ENCODE results near the gene FAM163B. TPM values are rescaled to one million over a fixed set of nuclear protein-coding genes. Genes with fewer than 3 reads are reported as not detected.

The FAM163B gene
- total RNA-seq, 2 experiments from 2014 or later = not detected

- Mint-ChIP-seq H3K27ac (no peak overlapping the region), H3K36me3 (ENCODE audit: low read depth) (no peaks in the 10 kb centered on the region), H3K9me3 (ENCODE audit: insufficient read depth) (no peaks in the 10 kb centered on the region), H3K4me3 (no peak overlapping the region), H3K4me1 (ENCODE audit: low read depth) (no peaks in the 10 kb centered on the region), H3K27me3 (ENCODE audit: low read depth) (no peaks in the 10 kb centered on the region)
- ATAC-seq (no peak), DNase-seq (no peak)
- POLR2A ChIA-PET = no interaction called here
- CTCF ChIA-PET = no interaction called here
These were observed 28.4 kb upstream of the FAM163B start for GRCh38 chr9:133637451-133638055.

- CTCF ChIA-PET = no interaction called here
- no peak for ATAC-seq
- Mint-ChIP-seq H3K27me3 (ENCODE audit: low read depth) (no peaks in the 10 kb centered on the region), H3K36me3 (ENCODE audit: low read depth) (no peaks in the 10 kb centered on the region), H3K4me3 (no peak overlapping the region), H3K4me1 (ENCODE audit: low read depth) (no peaks in the 10 kb centered on the region), H3K9me3 (ENCODE audit: insufficient read depth) (no peaks in the 10 kb centered on the region), H3K27ac (no peak overlapping the region)
- DNase-seq = no peak
- POLR2A ChIA-PET = interaction anchor here (0.9 kb wide), 1 partner anchor 31 kb away, joined by 3 read pairs; no protein-coding TSS in a partner anchor
These were observed 27.7 kb upstream of the FAM163B start for GRCh38 chr9:133636902-133637301.

GRCh38 chr9:133635533-133636531, 26.6 kb upstream of the FAM163B start, which contains the start of gene DBH:
Gene DBH, plus strand, starts transcription at chr9:133636363. Its CDS starts 9 bp downstream, at chr9:133636372.
- ChIA-PET CTCF (no interaction called here), POLR2A (interaction anchor here (0.9 kb wide), 1 partner anchor 30 kb away, joined by 3 read pairs; no protein-coding TSS in a partner anchor)
- no peak within 1 kb of the TSS for H3K4me3 Mint-ChIP-seq
- DNase-seq (no peak), ATAC-seq (no peak)
- no peak within 1 kb of the TSS for H3K27ac Mint-ChIP-seq
- no peaks in the 10 kb centered on the region for H3K36me3 Mint-ChIP-seq (ENCODE audit: low read depth)
- no peaks in the 10 kb centered on the region for H3K9me3 Mint-ChIP-seq (ENCODE audit: insufficient read depth)
- no peaks in the 10 kb centered on the region for H3K4me1 Mint-ChIP-seq (ENCODE audit: low read depth)
- no peaks in the 10 kb centered on the region for H3K27me3 Mint-ChIP-seq (ENCODE audit: low read depth)

GRCh38 chr9:133635098-133635497, 25.9 kb upstream of the FAM163B start:
- DNase-seq = no peak
- Mint-ChIP-seq H3K36me3 (ENCODE audit: low read depth) (no peaks in the 10 kb centered on the region), H3K27me3 (ENCODE audit: low read depth) (no peaks in the 10 kb centered on the region), H3K27ac (no peak overlapping the region), H3K4me3 (no peak overlapping the region), H3K4me1 (ENCODE audit: low read depth) (no peaks in the 10 kb centered on the region), H3K9me3 (ENCODE audit: insufficient read depth) (no peaks in the 10 kb centered on the region)
- ChIA-PET CTCF (no interaction called here), POLR2A (interaction anchor here (1.3 kb wide), 1 partner anchor 49 kb away, joined by 3 read pairs; no protein-coding TSS in a partner anchor)
- ATAC-seq = no peak

- CTCF ChIA-PET = interaction anchor here (1.5 kb wide), 1 partner anchor 93 kb away, joined by 4 read pairs; no protein-coding TSS in a partner anchor
These were observed 25.0 kb upstream of the FAM163B start for GRCh38 chr9:133634081-133634691.

GRCh38 chr9:133633681-133634080, 24.5 kb upstream of the FAM163B start:
- Mint-ChIP-seq H3K36me3 (ENCODE audit: low read depth) (no peaks in the 10 kb centered on the region), H3K27ac (no peak overlapping the region), H3K9me3 (ENCODE audit: insufficient read depth) (no peaks in the 10 kb centered on the region), H3K4me3 (no peak overlapping the region), H3K27me3 (ENCODE audit: low read depth) (no peaks in the 10 kb centered on the region), H3K4me1 (ENCODE audit: low read depth) (no peaks in the 10 kb centered on the region)
- POLR2A ChIA-PET = interaction anchor here (0.6 kb wide), 1 partner anchor 627 kb away, joined by 3 read pairs; no protein-coding TSS in a partner anchor
- DNase-seq = no peak
- CTCF ChIA-PET = interaction anchor here (1.5 kb wide), 1 partner anchor 93 kb away, joined by 4 read pairs; no protein-coding TSS in a partner anchor
- ATAC-seq = no peak

More at GRCh38 chr9:133634081-133634691, 25.0 kb upstream of the FAM163B start:
- Mint-ChIP-seq H3K9me3 (ENCODE audit: insufficient read depth) (no peaks in the 10 kb centered on the region), H3K4me1 (ENCODE audit: low read depth) (no peaks in the 10 kb centered on the region), H3K36me3 (ENCODE audit: low read depth) (no peaks in the 10 kb centered on the region), H3K4me3 (no peak overlapping the region), H3K27ac (no peak overlapping the region), H3K27me3 (ENCODE audit: low read depth) (no peaks in the 10 kb centered on the region)
- DNase-seq (no peak), ATAC-seq (no peak)
- POLR2A ChIA-PET = interaction anchor here (0.6 to 1.3 kb wide), 2 partner anchors 49 to 627 kb away, joined by 3 read pairs; no protein-coding TSS in a partner anchor

GRCh38 chr9:133632806-133633680, 23.9 kb upstream of the FAM163B start:
- no peak for DNase-seq
- ATAC-seq = no peak
- H3K27me3 Mint-ChIP-seq (ENCODE audit: low read depth) = no peaks in the 10 kb centered on the region
- no peak overlapping the region for H3K4me3 Mint-ChIP-seq
- POLR2A ChIA-PET = no interaction called here
- CTCF ChIA-PET = interaction anchor here (1.5 kb wide), 1 partner anchor 94 kb away, joined by 4 read pairs; no protein-coding TSS in a partner anchor
- no peak overlapping the region for H3K27ac Mint-ChIP-seq
- H3K4me1 Mint-ChIP-seq (ENCODE audit: low read depth) = no peaks in the 10 kb centered on the region
- H3K36me3 Mint-ChIP-seq (ENCODE audit: low read depth) = no peaks in the 10 kb centered on the region
- H3K9me3 Mint-ChIP-seq (ENCODE audit: insufficient read depth) = no peaks in the 10 kb centered on the region

GRCh38 chr9:133631111-133631510, 21.9 kb upstream of the FAM163B start:
- no peak for ATAC-seq

GRCh38 chr9:133629221-133630110, 20.3 kb upstream of the FAM163B start:
- no peak for ATAC-seq
- Mint-ChIP-seq H3K4me3 (no peak overlapping the region), H3K9me3 (ENCODE audit: insufficient read depth) (peaks cover 9% of the 10 kb centered on the region), H3K27me3 (ENCODE audit: low read depth) (peaks cover 1% of the 10 kb centered on the region), H3K27ac (no peak overlapping the region), H3K36me3 (ENCODE audit: low read depth) (peaks cover 3% of the 10 kb centered on the region), H3K4me1 (ENCODE audit: low read depth) (no peaks in the 10 kb centered on the region)
- POLR2A ChIA-PET = no interaction called here
- CTCF ChIA-PET = no interaction called here
- no peak for DNase-seq

More at GRCh38 chr9:133631111-133631510, 21.9 kb upstream of the FAM163B start:
- peaks cover 1% of the 10 kb centered on the region for H3K36me3 Mint-ChIP-seq (ENCODE audit: low read depth)
- no peak overlapping the region for H3K27ac Mint-ChIP-seq
- CTCF ChIA-PET = no interaction called here
- H3K27me3 Mint-ChIP-seq (ENCODE audit: low read depth) = peaks cover 1% of the 10 kb centered on the region
- POLR2A ChIA-PET = no interaction called here
- DNase-seq = no peak
- H3K4me1 Mint-ChIP-seq (ENCODE audit: low read depth) = no peaks in the 10 kb centered on the region
- H3K4me3 Mint-ChIP-seq = no peak overlapping the region
- peaks cover 3% of the 10 kb centered on the region for H3K9me3 Mint-ChIP-seq (ENCODE audit: insufficient read depth)

GRCh38 chr9:133628766-133629165, 19.6 kb upstream of the FAM163B start:
- CTCF ChIA-PET = interaction anchor here (1.0 kb wide), 1 partner anchor 39 kb away, joined by 3 read pairs; no protein-coding TSS in a partner anchor
- ATAC-seq = no peak

More at GRCh38 chr9:133628766-133629165, 19.6 kb upstream of the FAM163B start:
- H3K36me3 Mint-ChIP-seq (ENCODE audit: low read depth) = peaks cover 3% of the 10 kb centered on the region
- peaks cover 9% of the 10 kb centered on the region for H3K9me3 Mint-ChIP-seq (ENCODE audit: insufficient read depth)
- H3K4me1 Mint-ChIP-seq (ENCODE audit: low read depth) = no peaks in the 10 kb centered on the region
- H3K27ac Mint-ChIP-seq = no peak overlapping the region
- POLR2A ChIA-PET = no interaction called here
- peaks cover 1% of the 10 kb centered on the region for H3K27me3 Mint-ChIP-seq (ENCODE audit: low read depth)
- no peak for DNase-seq
- no peak overlapping the region for H3K4me3 Mint-ChIP-seq
